ENCODE results near the gene ZNF521. TPM values are rescaled to one million over a fixed set of nuclear protein-coding genes. Genes with fewer than 3 reads are reported as not detected.

Gene ZNF521
- total RNA-seq, 1 experiment from 2014 or later: not detected

DNA sequence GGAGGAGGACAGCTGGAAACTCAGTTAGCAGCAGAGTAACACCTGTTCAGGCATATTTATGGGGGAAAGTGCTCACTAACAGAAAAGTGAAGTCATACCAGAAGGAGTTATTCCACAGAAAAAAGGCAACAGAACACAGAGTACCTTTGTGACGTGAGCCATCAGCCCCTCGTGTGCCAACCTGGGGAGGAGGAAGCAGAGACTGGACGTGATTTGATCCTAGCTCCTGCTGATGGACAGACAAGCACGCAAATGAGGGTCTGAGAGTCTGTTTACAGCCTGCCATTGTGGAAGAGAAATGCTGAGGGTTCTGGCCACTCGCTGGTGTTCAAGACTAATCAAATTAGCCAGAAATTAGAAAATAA lies 120.7 kb downstream of the ZNF521 start:
- DNase-seq (ENCODE audit: extremely low read depth, low read depth): no peak

GRCh38 chr18:25230658-25231326 lies 121.2 kb downstream of the ZNF521 start:
- DNase-seq (ENCODE audit: extremely low read depth, low read depth): no peak

- no peak for DNase-seq (ENCODE audit: extremely low read depth, low read depth)
These were observed 122.0 kb downstream of the ZNF521 start for GRCh38 chr18:25229920-25230319.

DNA sequence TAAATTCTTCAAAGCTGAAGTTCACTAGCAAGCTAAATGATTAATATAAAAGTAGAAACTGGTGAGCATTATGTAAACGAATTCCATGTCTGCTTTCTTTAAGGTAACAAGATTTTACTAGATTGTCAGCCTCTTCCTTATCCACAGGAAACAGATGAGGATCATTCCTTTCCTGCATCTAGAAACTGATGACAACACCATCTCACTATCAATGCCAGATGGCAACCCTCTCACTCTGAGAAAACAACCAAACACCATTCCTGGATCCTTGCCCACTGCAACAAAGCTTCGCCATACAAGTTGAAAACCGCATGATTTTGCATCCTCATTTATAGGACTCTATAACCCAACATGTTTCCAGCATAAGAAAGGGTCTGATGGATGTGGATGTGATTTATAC lies 122.9 kb downstream of the ZNF521 start:
- no peak for DNase-seq (ENCODE audit: extremely low read depth, low read depth)

DNA sequence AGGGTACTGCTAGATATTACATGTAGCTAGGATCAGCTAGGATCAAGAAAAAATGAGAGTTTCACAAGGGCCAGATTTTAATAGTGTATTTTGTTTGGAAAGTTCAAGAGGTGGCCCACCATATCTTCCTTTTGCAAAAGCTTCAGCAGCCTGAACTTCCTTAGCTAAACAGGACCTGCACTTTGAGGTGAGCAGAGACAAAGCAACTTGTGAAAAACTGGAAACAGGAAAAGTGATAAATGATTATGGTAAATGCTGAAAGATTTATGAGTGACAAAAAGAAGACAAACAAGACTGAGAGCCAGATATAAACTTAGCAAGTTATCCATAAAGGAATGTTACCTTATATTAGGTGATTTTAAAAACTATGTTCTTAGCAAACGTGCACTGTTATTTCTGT lies 123.6 kb downstream of the ZNF521 start:
- no peak for DNase-seq (ENCODE audit: extremely low read depth, low read depth)

GRCh38 chr18:25225151-25225550 lies 126.8 kb downstream of the ZNF521 start:
- no peak for DNase-seq (ENCODE audit: extremely low read depth, low read depth)

GRCh38 chr18:25223899-25224886 lies 127.8 kb downstream of the ZNF521 start:
- DNase-seq (ENCODE audit: extremely low read depth, low read depth): no peak

DNA sequence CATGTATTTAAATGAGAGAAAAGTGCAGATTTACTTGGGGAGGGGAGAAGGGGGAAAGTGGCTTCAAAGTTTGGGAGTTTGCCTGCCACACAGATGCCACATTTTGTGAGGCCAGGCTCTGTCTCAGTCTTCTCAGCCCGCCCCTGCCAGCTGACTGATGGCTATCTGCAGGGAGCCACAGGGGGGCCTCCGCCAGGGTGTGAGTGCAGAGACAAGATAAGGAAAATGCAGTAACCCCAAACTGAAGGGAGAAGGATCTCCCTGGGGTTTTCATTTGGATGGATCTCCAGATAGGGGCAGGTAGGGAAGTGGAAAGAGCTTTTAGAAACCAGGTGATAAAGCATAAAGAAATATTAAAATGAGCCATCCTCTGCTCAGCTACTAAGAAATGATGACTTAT lies 128.8 kb downstream of the ZNF521 start:
- no peak for DNase-seq (ENCODE audit: extremely low read depth, low read depth)

GRCh38 chr18:25222648-25223047 lies 129.3 kb downstream of the ZNF521 start:
- no peak for DNase-seq (ENCODE audit: extremely low read depth, low read depth)

DNA sequence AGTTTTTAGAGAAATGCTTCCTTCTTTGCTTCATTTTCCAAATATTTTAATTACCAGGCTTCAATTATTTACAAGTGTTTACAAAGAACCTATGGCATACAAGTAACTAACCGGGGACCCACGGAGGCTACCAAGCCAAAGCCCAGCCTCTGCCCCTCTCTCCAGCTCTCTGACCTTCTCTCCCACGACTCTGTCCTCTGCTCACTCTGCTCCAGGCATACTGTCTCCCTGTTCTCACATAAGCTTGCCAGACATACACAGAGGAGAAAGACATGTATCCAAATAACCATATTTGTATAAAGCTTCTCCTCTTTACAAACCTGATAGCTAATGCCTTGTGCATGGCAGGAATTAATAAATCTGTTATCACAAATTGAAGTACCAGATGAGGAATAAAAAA lies 141.3 kb downstream of the ZNF521 start:
- DNase-seq (ENCODE audit: extremely low read depth, low read depth): no peak

- no peak for DNase-seq (ENCODE audit: extremely low read depth, low read depth)
These were observed 159.9 kb downstream of the ZNF521 start for GRCh38 chr18:25192065-25192464.

GRCh38 chr18:25190472-25190871 lies 161.5 kb downstream of the ZNF521 start:
- no peak for DNase-seq (ENCODE audit: extremely low read depth, low read depth)

- DNase-seq (ENCODE audit: extremely low read depth, low read depth): no peak
These were observed 162.4 kb downstream of the ZNF521 start for GRCh38 chr18:25189391-25190185.

DNA sequence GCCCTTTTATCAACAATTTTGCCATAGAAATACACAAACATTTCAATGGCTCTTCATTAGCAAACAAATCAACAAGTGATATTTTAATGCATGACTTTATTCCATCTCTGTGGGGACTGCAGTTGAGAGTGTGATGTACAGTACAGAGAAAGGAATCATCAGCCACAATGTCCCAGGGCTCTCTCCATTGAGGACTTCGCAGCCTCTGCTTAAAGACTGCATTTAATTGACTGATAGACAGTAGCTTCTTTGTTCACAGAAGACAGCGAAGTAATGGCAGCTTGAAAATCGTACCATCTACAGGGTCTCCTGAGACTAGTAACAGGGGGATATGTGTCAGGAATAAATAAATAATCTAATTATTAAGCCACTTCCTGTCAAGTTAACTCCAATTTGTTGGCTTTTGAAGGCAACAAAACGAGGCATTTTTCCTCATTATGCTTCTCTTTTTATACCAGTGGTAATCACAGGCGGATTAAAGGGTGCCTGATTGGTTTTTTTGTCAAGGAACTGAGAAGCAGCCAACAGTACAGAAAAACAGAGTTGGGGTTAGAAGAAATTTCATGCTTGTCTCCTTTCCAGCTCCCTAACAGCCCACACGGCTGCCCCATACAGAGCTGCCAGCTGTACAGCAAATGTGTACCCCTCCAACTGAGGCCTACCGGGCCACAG lies 164.3 kb downstream of the ZNF521 start:
- DNase-seq (ENCODE audit: extremely low read depth, low read depth): no peak

- no peak for DNase-seq (ENCODE audit: extremely low read depth, low read depth)
These were observed 165.1 kb downstream of the ZNF521 start for GRCh38 chr18:25186871-25187270.

DNA sequence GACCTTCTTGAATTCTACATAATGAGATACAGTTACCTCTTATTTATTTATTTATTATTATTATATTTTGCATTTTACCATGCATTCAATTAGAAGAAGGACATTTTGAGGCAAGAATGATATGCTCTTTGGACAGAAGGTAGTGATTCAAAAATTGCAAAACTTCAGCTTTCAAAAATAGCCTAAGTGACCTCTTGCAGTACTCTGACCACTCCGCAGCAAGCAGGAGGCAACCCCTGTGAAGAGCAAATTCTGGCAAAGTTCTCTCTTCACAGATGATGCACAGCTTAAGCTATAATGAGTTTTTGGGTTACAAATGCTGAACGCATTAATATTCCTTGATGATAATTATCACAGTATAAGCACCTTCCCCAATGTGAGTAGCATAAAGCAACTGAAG lies 170.0 kb downstream of the ZNF521 start:
- DNase-seq (ENCODE audit: extremely low read depth, low read depth): no peak

- DNase-seq (ENCODE audit: extremely low read depth, low read depth): no peak
These were observed 170.4 kb downstream of the ZNF521 start for GRCh38 chr18:25181581-25181980.

DNA sequence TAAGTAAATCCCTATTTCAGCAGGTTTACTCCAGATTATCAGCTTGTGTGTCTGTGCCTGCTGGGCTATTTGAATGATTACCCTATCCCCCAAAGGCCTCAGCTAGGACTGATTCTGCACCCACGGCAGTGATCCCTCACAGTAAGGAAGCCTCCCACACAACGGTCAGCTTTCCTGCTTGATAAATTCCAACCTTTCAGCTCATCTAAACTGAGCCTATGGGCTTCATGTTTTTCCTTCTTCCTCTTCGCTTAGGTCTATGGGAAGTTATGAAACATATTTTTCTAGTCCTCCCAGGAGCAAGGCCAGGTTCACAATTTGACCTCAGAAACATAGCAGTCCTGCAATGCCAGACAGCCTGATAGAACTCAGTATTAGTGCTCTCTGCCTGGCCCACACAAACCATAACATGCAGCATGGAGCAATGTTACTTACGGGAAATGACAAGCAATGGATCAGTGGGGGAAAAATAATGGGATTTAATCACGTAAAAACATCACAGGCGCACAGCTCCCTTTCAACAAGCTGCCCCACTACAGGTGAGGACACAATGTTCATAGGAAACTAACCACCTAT lies 170.9 kb downstream of the ZNF521 start:
- no peak for DNase-seq (ENCODE audit: extremely low read depth, low read depth)

DNA sequence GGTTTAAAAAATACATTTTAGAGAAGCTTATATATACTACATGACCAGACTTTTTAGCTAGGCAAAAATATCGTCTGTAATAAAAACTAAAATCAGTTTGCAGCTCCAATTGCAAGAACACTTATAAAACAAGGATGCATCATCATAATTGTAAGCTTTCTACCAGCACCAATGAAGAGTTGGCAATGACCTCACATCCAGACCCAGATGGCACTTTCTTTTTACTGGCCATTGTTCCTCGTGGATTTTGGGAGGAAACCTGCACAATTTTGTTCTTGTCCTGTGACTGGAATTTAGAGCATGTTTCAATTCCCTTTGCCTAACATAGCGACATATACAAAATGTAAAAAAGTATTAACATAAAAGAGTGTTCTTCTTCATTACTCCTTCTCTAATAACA lies 174.3 kb downstream of the ZNF521 start:
- no peak for DNase-seq (ENCODE audit: extremely low read depth, low read depth)

- no peak for DNase-seq (ENCODE audit: extremely low read depth, low read depth)
These were observed 175.4 kb downstream of the ZNF521 start for GRCh38 chr18:25176518-25177042.

Measured in NCI-H460 (cell line).